Measurements from ENCODE around the gene TMEM209. TPM values are rescaled to one million over a fixed set of nuclear protein-coding genes. Genes with fewer than 3 reads are reported as not detected.
"Not testable (repeated sequence)": the region's sequence is repeated elsewhere in the genome, so short reads cannot be mapped to it uniquely, and the experiment has no call there.

Gene TMEM209
- total RNA-seq: 10 to 100 TPM in 1 of 4 donors, 1 to 10 TPM in 3; 7.0 to 11.3 (median 8.8) TPM
- polyA plus RNA-seq: 10 to 100 TPM in 1 of 3 donors, 1 to 10 TPM in 2; 5.2 to 10.2 (median 9.3) TPM
- long read RNA-seq, donor 1, partial matches to known transcripts: 1 of 3 reads
- long read RNA-seq, donor 1, other reads (novel, unspliced or antisense): 0 of 3 reads
- long read RNA-seq, donor 2, partial matches to known transcripts: 4 of 7 reads
- long read RNA-seq, donor 2, other reads (novel, unspliced or antisense): 0 of 7 reads

DNA sequence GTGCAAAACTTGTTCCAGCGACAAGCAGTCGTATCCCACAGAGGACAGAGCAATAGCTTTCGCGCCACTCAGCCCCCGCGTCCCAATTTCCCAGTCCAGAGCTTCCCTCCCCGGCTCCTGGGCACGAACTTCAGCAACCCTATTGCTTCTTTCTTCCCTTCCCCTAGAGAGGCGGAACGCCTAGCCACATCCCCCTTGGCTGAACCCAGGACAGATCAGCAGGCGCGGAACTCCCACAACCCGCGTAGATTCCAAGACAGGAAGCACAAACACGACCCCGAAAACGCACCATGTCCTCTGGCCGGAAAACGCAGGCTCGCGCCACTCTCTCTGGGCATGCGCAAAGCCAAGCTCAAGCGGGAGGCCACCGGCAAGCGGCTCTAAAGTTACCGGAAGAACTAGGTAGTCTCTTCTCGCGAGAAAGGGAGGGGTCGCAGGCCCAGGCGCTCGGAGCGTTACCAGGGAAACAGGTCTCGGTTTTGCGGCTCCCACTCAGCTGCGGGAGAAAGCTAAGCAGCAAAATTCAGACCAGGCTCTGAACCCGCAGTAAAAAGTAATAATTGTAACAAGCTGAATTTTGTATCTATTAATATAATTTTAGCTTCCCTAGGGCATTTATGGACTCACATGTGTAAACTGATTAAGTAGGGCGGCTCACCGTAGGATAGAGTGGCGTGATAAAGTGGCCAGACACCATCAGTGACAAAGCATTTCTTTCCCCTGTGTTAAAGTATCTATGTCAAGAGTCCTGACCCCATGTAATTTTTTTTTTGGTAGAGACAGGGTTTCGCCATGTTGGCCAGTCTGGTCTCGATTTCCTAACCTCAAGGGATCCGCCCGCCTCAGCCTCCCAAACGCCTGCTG is at the start of gene TMEM209:
Gene TMEM209, minus strand, starts transcription at position 323 of the 864 bp plus-strand sequence. Its CDS starts 31 bp downstream, at position 292.
- intact Hi-C loops (cut with DNase I): loop anchor here (5.0 to 10.0 kb wide), 2 partner anchors 131 to 133 kb away; partner anchors contain the start of gene KLHDC10 (in 2 of the 2)
- Histone ChIP-seq H3K9me3 (no peaks in the 10 kb centered on the region), H3K36me3 (ENCODE audit: insufficient read depth in 1 of 2, low read depth in 1 of 2) (peaks cover 3 to 36% of the 10 kb centered on the region in 2 donors), H3K4me1 (no peaks in the 10 kb centered on the region), H3K4me3 (peak within 1 kb of the TSS; percentile 83), H3K27me3 (ENCODE audit: insufficient read depth in 3 of 3, low read length in 2 of 3) (no peaks in the 10 kb centered on the region), H3K27ac (peak within 1 kb of the TSS; percentile 88)
- 5 to 9% (median 7%) methylated on average over 44 of the region's 44 CpGs for WGBS, 3 donors
- ATAC-seq (peak; percentile 98 to 100 (median 98)), DNase-seq (peak; percentile 94 to 98)
- TF ChIP-seq, protein P1, sequence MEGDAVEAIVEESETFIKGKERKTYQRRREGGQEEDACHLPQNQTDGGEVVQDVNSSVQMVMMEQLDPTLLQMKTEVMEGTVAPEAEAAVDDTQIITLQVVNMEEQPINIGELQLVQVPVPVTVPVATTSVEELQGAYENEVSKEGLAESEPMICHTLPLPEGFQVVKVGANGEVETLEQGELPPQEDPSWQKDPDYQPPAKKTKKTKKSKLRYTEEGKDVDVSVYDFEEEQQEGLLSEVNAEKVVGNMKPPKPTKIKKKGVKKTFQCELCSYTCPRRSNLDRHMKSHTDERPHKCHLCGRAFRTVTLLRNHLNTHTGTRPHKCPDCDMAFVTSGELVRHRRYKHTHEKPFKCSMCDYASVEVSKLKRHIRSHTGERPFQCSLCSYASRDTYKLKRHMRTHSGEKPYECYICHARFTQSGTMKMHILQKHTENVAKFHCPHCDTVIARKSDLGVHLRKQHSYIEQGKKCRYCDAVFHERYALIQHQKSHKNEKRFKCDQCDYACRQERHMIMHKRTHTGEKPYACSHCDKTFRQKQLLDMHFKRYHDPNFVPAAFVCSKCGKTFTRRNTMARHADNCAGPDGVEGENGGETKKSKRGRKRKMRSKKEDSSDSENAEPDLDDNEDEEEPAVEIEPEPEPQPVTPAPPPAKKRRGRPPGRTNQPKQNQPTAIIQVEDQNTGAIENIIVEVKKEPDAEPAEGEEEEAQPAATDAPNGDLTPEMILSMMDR (IDR thresholded peaks at IDR 0.05): no peak

DNA sequence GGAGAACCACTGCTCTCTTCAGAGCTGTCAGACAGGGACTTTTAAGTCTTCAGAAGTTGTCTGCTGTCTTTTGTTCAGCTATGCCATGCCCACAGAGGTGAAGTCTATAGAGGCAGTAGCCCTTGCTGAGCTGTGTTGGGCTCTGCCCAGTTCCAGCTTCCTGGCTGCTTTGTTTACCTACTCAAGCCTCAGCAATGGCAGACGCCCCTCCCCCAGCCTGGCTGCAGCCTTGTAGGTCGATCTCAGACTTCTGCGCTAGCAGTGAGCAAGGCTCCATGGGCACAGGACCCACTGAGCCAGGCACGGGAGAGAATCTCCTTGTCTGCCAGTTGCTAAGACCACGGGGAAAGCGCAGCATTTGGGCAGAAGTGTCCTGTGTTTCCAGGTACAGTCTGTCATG is 49.3 kb upstream of the TMEM209 start:
- Histone ChIP-seq H3K36me3 (ENCODE audit: insufficient read depth in 1 of 2, low read depth in 1 of 2) (no peaks in the 10 kb centered on the region), H3K27me3 (ENCODE audit: insufficient read depth in 3 of 3, low read length in 2 of 3) (no peaks in the 10 kb centered on the region), H3K9me3 (peaks cover 24% of the 10 kb centered on the region), H3K4me3 (no peak overlapping the region), H3K4me1 (no peaks in the 10 kb centered on the region), H3K27ac (no peak overlapping the region)
- DNase-seq: no peak
- TF ChIP-seq, protein P1 (IDR thresholded peaks at IDR 0.05): no peak
- ATAC-seq: no peak
- intact Hi-C loops (cut with DNase I): no loop called here
- WGBS, 3 donors: 79 to 93% (median 88%) methylated on average over 6 of the region's 6 CpGs

- H3K27ac ChIP-seq; DNase-seq; H3K36me3 ChIP-seq (ENCODE audit: insufficient read depth in 1 of 2, low read depth in 1 of 2); H3K4me3 ChIP-seq; ATAC-seq; H3K4me1 ChIP-seq; H3K9me3 ChIP-seq; H3K27me3 ChIP-seq (ENCODE audit: insufficient read depth in 3 of 3, low read length in 2 of 3): not testable (repeated sequence)
- intact Hi-C loops (cut with DNase I): loop anchor here in 1 of 2 donors (10.0 kb wide), 1 partner anchor 475 kb away; no protein-coding TSS in a partner anchor
- 79 to 92% (median 88%) methylated on average over 3 of the region's 3 CpGs for WGBS, 3 donors
Observed at GRCh38 chr7:130249626-130250025, 44.4 kb upstream of the TMEM209 start.

DNA sequence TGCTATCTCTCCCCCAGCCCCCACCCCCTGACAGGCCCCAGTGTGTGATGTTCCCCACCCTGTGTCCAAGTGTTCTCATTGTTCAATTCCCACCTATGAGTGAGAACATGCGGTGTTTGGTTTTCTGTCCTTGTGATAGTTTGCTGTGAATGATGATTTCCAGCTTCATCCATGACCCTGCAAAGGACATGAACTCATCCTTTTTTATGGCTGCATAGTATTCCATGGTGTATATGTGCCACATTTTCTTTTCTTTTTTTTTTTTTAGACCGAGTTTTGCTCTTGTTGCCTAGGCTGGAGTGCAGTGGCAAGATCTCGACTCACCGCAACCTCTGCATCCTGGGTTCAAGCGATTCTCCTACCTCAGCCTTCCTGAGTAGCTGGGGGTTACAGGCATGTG is 43.6 kb upstream of the TMEM209 start:
- not testable (repeated sequence) for H3K4me3 ChIP-seq; ATAC-seq; H3K4me1 ChIP-seq; H3K36me3 ChIP-seq (ENCODE audit: insufficient read depth in 1 of 2, low read depth in 1 of 2); H3K9me3 ChIP-seq; DNase-seq; H3K27me3 ChIP-seq (ENCODE audit: insufficient read depth in 3 of 3, low read length in 2 of 3); H3K27ac ChIP-seq
- WGBS, 3 donors: 96 to 97% (median 97%) methylated on average over 5 of the region's 5 CpGs
- intact Hi-C loops (cut with DNase I): loop anchor here in 1 of 2 donors (10.0 kb wide), 1 partner anchor 476 kb away; no protein-coding TSS in a partner anchor

- not testable (repeated sequence) for H3K9me3 ChIP-seq; H3K27ac ChIP-seq; DNase-seq; H3K4me1 ChIP-seq; H3K36me3 ChIP-seq (ENCODE audit: insufficient read depth in 1 of 2, low read depth in 1 of 2); H3K27me3 ChIP-seq (ENCODE audit: insufficient read depth in 3 of 3, low read length in 2 of 3); H3K4me3 ChIP-seq; ATAC-seq
- 93 to 97% (median 97%) methylated on average over 1 of the region's 1 CpG for WGBS, 3 donors
- intact Hi-C loops (cut with DNase I): loop anchor here in 1 of 2 donors (10.0 kb wide), 1 partner anchor 478 kb away; no protein-coding TSS in a partner anchor
Observed at GRCh38 chr7:130246491-130246890, 41.3 kb upstream of the TMEM209 start.

DNA sequence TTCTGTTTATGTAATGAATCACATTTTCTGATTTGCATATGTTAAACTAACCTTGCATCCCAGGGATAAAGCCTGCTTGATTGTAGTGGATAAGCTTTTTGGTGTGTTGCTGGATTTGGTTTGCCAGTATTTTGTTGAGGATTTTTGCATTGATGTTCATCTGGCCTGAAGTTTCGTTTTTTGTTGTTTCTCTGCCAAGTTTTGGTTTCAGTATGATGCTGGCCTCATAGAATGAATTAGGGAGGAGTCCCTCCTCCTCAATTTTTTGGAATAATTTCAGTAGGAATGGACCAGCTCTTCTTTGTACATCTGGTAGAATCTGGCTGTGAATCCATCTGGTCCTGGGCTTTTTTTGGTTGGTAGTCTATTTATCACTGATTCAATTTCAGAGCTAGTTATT is 38.3 kb upstream of the TMEM209 start:
- intact Hi-C loops (cut with DNase I): loop anchor here (2.0 to 10.0 kb wide), 4 partner anchors 244 to 481 kb away; no protein-coding TSS in a partner anchor

More for the DNA sequence above, 38.3 kb upstream of the TMEM209 start:
- H3K9me3 ChIP-seq; H3K27ac ChIP-seq; H3K4me1 ChIP-seq; DNase-seq; H3K27me3 ChIP-seq (ENCODE audit: insufficient read depth in 3 of 3, low read length in 2 of 3); H3K36me3 ChIP-seq (ENCODE audit: insufficient read depth in 1 of 2, low read depth in 1 of 2); ATAC-seq; H3K4me3 ChIP-seq: not testable (repeated sequence)
- WGBS, 3 donors: 5 to 13% (median 12%) methylated on average over 1 of the region's 1 CpG

Measured in psoas muscle (tissue), 8 donors.